H1 (cell line): ENCODE data around the gene COPS7A. TPM values are rescaled to one million over a fixed set of nuclear protein-coding genes. Genes with fewer than 3 reads are reported as not detected.

Source experiments
- CTCF ChIA-PET: fragments of 300-600 bp; sonication (Branson Sonifier 250); formaldehyde crosslinking; loops from one replicate; lab custom pipeline; 2021; ENCODE audit not compliant: partially characterized antibody; lab: Charles Lee
- POLR2A ChIA-PET: fragments of 300-600 bp; sonication (Branson Sonifier 250); formaldehyde crosslinking; loops from one replicate; lab custom pipeline; 2021; ENCODE audit warnings: inconsistent platforms; ENCODE audit not compliant: partially characterized antibody; lab: Charles Lee
- DNase-seq, 2 experiments: peaks; one replicate each; pipeline versions ENCODE4 v3.0.0 to v3.0.0-alpha.2; 2010 to 2022; ENCODE audit warnings: low spot score in 2 of 2, low read depth in 1 of 2, mixed read lengths in 1 of 2
- FAIRE-seq: peaks from 2 replicates; lab custom pipeline; 2011; peaks lifted over from hg19 to GRCh38; lab: Jason Lieb, UNC
- H2AFZ ChIP-seq: 2 replicates; pipeline ENCODE4 v1.8.1; 2012; ENCODE audit warnings: low read length, inconsistent platforms
- H2AK5ac ChIP-seq: 2 replicates; pipeline ENCODE4 v1.6.1; 2013; ENCODE audit warnings: low read depth, low read length
- H2BK120ac ChIP-seq: replicated peaks from 2 replicates; pipeline ENCODE3; 2013; ENCODE audit warnings: low read depth, low read length, inconsistent platforms
- H2BK12ac ChIP-seq: 2 replicates; pipeline ENCODE4 v1.6.1; 2013; ENCODE audit warnings: low read depth, low read length
- H2BK15ac ChIP-seq: 2 replicates; pipeline ENCODE4 v1.6.1; 2013; ENCODE audit warnings: low read length
- H2BK20ac ChIP-seq: 2 replicates; pipeline ENCODE4 v1.6.1; 2013; ENCODE audit warnings: low read length
- H2BK5ac ChIP-seq: 2 replicates; pipeline ENCODE4 v1.6.1; 2013; ENCODE audit warnings: low read depth, low read length
- H3K14ac ChIP-seq: 2 replicates; pipeline ENCODE4 v1.6.1; 2013; ENCODE audit warnings: inconsistent platforms; ENCODE audit not compliant: insufficient read length
- H3K18ac ChIP-seq: 2 replicates; pipeline ENCODE4 v1.6.1; 2013; ENCODE audit warnings: low read length; ENCODE audit errors: extremely low read depth
- H3K23ac ChIP-seq: 2 replicates; pipeline ENCODE4 v1.6.1; 2013; ENCODE audit warnings: inconsistent platforms; ENCODE audit not compliant: insufficient read length
- H3K23me2 ChIP-seq: 2 replicates; pipeline ENCODE4 v1.6.1; 2013; ENCODE audit warnings: low read depth, low read length
- H3K27ac ChIP-seq: 2 replicates; pipeline ENCODE4 v1.6.1; 2011; ENCODE audit warnings: low read depth, low read length, inconsistent platforms
- H3K27me3 ChIP-seq, 4 experiments: replicated peaks in 1 of 4; 1 replicate in 1 of 4; 2 replicates in 3 of 4; pipeline versions ENCODE4 v1.6.1 to v1.8.1; 2011 to 2013; ENCODE audit warnings: low read length in 3 of 4, mild to moderate bottlenecking in 3 of 4, inconsistent platforms in 2 of 4, mixed read lengths in 2 of 4, moderate library complexity in 1 of 4; ENCODE audit not compliant: control insufficient read depth in 3 of 4, insufficient read depth in 3 of 4; ENCODE audit errors: extremely low read depth in 1 of 4
- H3K36me3 ChIP-seq, 4 experiments: 2 replicates each; pipeline versions ENCODE4 v1.6.1 to v1.8.1; 2011 to 2013; ENCODE audit warnings: mild to moderate bottlenecking in 4 of 4, low read length in 3 of 4, moderate library complexity in 2 of 4, control low read depth in 1 of 4, inconsistent platforms in 1 of 4; ENCODE audit not compliant: insufficient read depth in 4 of 4, control insufficient read depth in 2 of 4
- H3K4ac ChIP-seq: replicated peaks from 2 replicates; pipeline ENCODE3; 2013; ENCODE audit warnings: low read length, low read depth, mixed read lengths, inconsistent platforms; ENCODE audit not compliant: insufficient read length
- H3K4me1 ChIP-seq, 4 experiments: replicated peaks in 1 of 4; 1 replicate in 1 of 4; 2 replicates in 3 of 4; pipeline versions ENCODE4 v1.6.1 to v1.8.1; 2011 to 2013; ENCODE audit warnings: low read length in 3 of 4, inconsistent platforms in 2 of 4, mixed read lengths in 1 of 4; ENCODE audit not compliant: insufficient read depth in 4 of 4, control insufficient read depth in 3 of 4
- H3K4me2 ChIP-seq, 2 experiments: 2 replicates each; pipeline versions ENCODE4 v1.6.1 to v1.8.1; 2011 to 2013; ENCODE audit warnings: low read depth in 2 of 2, low read length in 2 of 2, control low read depth in 1 of 2, inconsistent platforms in 1 of 2, mild to moderate bottlenecking in 1 of 2; ENCODE audit not compliant: insufficient read depth in 1 of 2
- H3K4me3 ChIP-seq, 4 experiments: fragments of 200-600, 300-600 bp in 1 of 4; sonication (generic), shearing (Covaris generic), sonication (Bioruptor Twin) in 1 of 4; 2 replicates each; pipeline versions ENCODE4 v1.5.1 to v1.8.1; 2011 to 2016; ENCODE audit warnings: low read length in 4 of 4, low read depth in 3 of 4, control low read depth in 2 of 4, inconsistent platforms in 2 of 4, mild to moderate bottlenecking in 2 of 4, mixed read lengths in 1 of 4, moderate library complexity in 1 of 4; ENCODE audit not compliant: insufficient read depth in 2 of 4; ENCODE audit errors: extremely low read depth in 1 of 4
- H3K56ac ChIP-seq: replicated peaks from 2 replicates; pipeline ENCODE3; 2013; ENCODE audit warnings: low read depth, mild to moderate bottlenecking, mixed read lengths, low read length, inconsistent platforms; ENCODE audit not compliant: insufficient read length
- H3K79me1 ChIP-seq: 2 replicates; pipeline ENCODE4 v1.6.1; 2013; ENCODE audit warnings: low read depth, low read length, control low read depth
- H3K79me2 ChIP-seq, 2 experiments: 2 replicates each; pipeline versions ENCODE4 v1.6.1 to v1.8.1; 2012 to 2013; ENCODE audit warnings: low read length in 2 of 2, mild to moderate bottlenecking in 2 of 2, inconsistent platforms in 1 of 2; ENCODE audit not compliant: insufficient read depth in 2 of 2, control insufficient read depth in 1 of 2
- H3K9ac ChIP-seq, 4 experiments: replicated peaks in 1 of 4; 1 replicate in 1 of 4; 2 replicates in 3 of 4; pipeline versions ENCODE4 v1.6.1 to v1.8.1; 2011 to 2013; ENCODE audit warnings: low read depth in 3 of 4, low read length in 3 of 4, control low read depth in 2 of 4, mild to moderate bottlenecking in 2 of 4, moderate library complexity in 2 of 4, inconsistent platforms in 1 of 4; ENCODE audit errors: extremely low read depth in 1 of 4
- H3K9me3 ChIP-seq, 2 experiments: 2 replicates each; pipeline versions ENCODE4 v1.6.1 to v1.8.1; 2012 to 2013; ENCODE audit warnings: mild to moderate bottlenecking in 2 of 2, moderate library complexity in 2 of 2, control low read depth in 1 of 2, inconsistent platforms in 1 of 2, low read depth in 1 of 2, low read length in 1 of 2, mixed read lengths in 1 of 2; ENCODE audit not compliant: insufficient read depth in 2 of 2
- H4K20me1 ChIP-seq, 2 experiments: replicated peaks in 1 of 2; 2 replicates each; pipeline versions ENCODE3 to v1.8.1; 2011 to 2013; ENCODE audit warnings: inconsistent platforms in 2 of 2, low read length in 2 of 2, mild to moderate bottlenecking in 1 of 2; ENCODE audit not compliant: insufficient read depth in 2 of 2, control insufficient read depth in 1 of 2
- H4K5ac ChIP-seq: 2 replicates; pipeline ENCODE4 v1.6.1; 2013; ENCODE audit warnings: low read length, low read depth, mixed read lengths, inconsistent platforms; ENCODE audit not compliant: insufficient read length
- H4K8ac ChIP-seq: 2 replicates; pipeline ENCODE4 v1.8.0; 2013; ENCODE audit warnings: mild to moderate bottlenecking, moderate library complexity, low read length, inconsistent platforms; ENCODE audit not compliant: insufficient read depth; ENCODE audit errors: extremely low read depth
- H4K91ac ChIP-seq: replicated peaks from 2 replicates; pipeline ENCODE3; 2013; ENCODE audit warnings: low read length, mixed read lengths, inconsistent platforms; ENCODE audit not compliant: insufficient read length
- BRCA1 ChIP-seq: IDR thresholded peaks from 2 replicates; pipeline ENCODE4 v1.6.1; 2012; ENCODE audit warnings: low read depth, low read length, improper control_type of control experiment
- CEBPB ChIP-seq: IDR thresholded peaks from 2 replicates; pipeline ENCODE4 v1.6.1; 2012; ENCODE audit warnings: low read depth, low read length
- CREB1 ChIP-seq: IDR thresholded peaks from 2 replicates; pipeline ENCODE4 v1.6.1; 2012; ENCODE audit warnings: inconsistent platforms
- EZH2 ChIP-seq: fragments of 200-600 bp; sonication (generic); IDR thresholded peaks from 2 replicates; pipeline ENCODE4 v1.7.1; 2012; ENCODE audit warnings: low read depth, mild to moderate bottlenecking, moderate library complexity, low read length, inconsistent platforms; ENCODE audit not compliant: severe bottlenecking
- JUND ChIP-seq: IDR thresholded peaks from 2 replicates; pipeline ENCODE4 v1.6.1; 2011; ENCODE audit warnings: mild to moderate bottlenecking, improper control_type of control experiment, low read length
- POLR2A ChIP-seq, 2 experiments: IDR thresholded peaks; 1 replicate in 1 of 2; 2 replicates in 1 of 2; pipeline ENCODE4 v1.6.1; 2011; ENCODE audit warnings: low read depth in 2 of 2, low read length in 2 of 2, mild to moderate bottlenecking in 2 of 2; ENCODE audit errors: control extremely low read depth in 1 of 2
- POU5F1 ChIP-seq: IDR thresholded peaks from 2 replicates; pipeline ENCODE4 v1.6.1; 2011; ENCODE audit warnings: low read depth, mild to moderate bottlenecking, low read length, moderate library complexity
- RAD21 ChIP-seq, 2 experiments: IDR thresholded peaks in 1 of 2; conservative IDR thresholded peaks in 1 of 2; 2 replicates each; pipeline ENCODE4 v1.6.1; 2011; ENCODE audit warnings: low read depth in 2 of 2, low read length in 2 of 2, improper control_type of control experiment in 1 of 2, inconsistent platforms in 1 of 2, mild to moderate bottlenecking in 1 of 2, moderate library complexity in 1 of 2
- RFX5 ChIP-seq: IDR thresholded peaks from 2 replicates; pipeline ENCODE4 v1.6.1; 2011; ENCODE audit warnings: low read depth, low read length, improper control_type of control experiment, borderline replicate concordance
- SUZ12 ChIP-seq: fragments of 200-600 bp; sonication (generic); IDR thresholded peaks from 2 replicates; pipeline ENCODE4 v1.6.1; 2012; ENCODE audit warnings: mild to moderate bottlenecking, inconsistent platforms, low read length, moderate library complexity, mixed read lengths
- YY1 ChIP-seq: IDR thresholded peaks from 2 replicates; pipeline ENCODE4 v1.6.1; 2011; ENCODE audit warnings: low read depth, mild to moderate bottlenecking, low read length
- WGBS, 2 experiments: shearing (Covaris generic) in 1 of 2; methylation state at CpG; one replicate each; pipeline versions ENCODE4 v1.1.6 to v1.1.7; 2013 to 2015; ENCODE audit warnings: low lambda C conversion rate in 2 of 2, mixed read lengths in 2 of 2, inconsistent platforms in 1 of 2, low coverage in 1 of 2, missing lambda C conversion rate in 1 of 2; ENCODE audit not compliant: insufficient replicate concordance in 2 of 2, insufficient coverage in 1 of 2, insufficient read length in 1 of 2; ENCODE audit errors: extremely low coverage in 1 of 2, missing lambda C conversion rate in 1 of 2; 5-methylcytosine and 5-hydroxymethylcytosine counted together
- polyA plus RNA-seq, 7 experiments: library from polyadenylated mRNA; depleted of rRNA in 3 of 7; stranded (reverse) in 5 of 7; unstranded in 2 of 7; fragments of >200 nt in 5 of 7; fragments of 200-250 nt in 2 of 7; gene quantifications; 1 replicate in 5 of 7; 2 replicates in 1 of 7; 4 replicates in 1 of 7; pipeline versions ENCODE4 v1.2.1 to v1.2.3, GENCODE V29; 2011 to 2013; ENCODE audit warnings: missing spikeins in 2 of 7, mixed read lengths in 2 of 7
- total RNA-seq: library from RNA; stranded (reverse); fragmentation: NEBNext Ultra II Directional; extraction: Animal tissue kit (Norgen Biotek cat#: 25700); gene quantifications from 2 replicates; pipeline ENCODE4 v1.2.1, GENCODE V29; 2021

The COPS7A gene
- total and polyA plus RNA-seq, 2 of the 8 experiments (the other 6 are each of a cell fraction or from before 2014, with no cell fraction given) = 44.5 to 95.9 TPM

GRCh38 chr12:6780573-6780972, 56.7 kb downstream of the COPS7A start:
- Histone ChIP-seq H4K20me1 (no peaks in the 10 kb centered on the region), H3K9ac (no peak overlapping the region), H3K23ac (no peak overlapping the region), H4K5ac (no peak overlapping the region), H2BK15ac (no peak overlapping the region), H3K36me3 (no peaks in the 10 kb centered on the region), H2BK20ac (no peak overlapping the region), H3K9me3 (no peaks in the 10 kb centered on the region), H3K79me2 (no peaks in the 10 kb centered on the region), H3K18ac (no peak overlapping the region; the same call in 1 of the 2 replicates), H4K8ac (no peak overlapping the region), H2BK5ac (no peak overlapping the region), H3K4me2 (no peak overlapping the region), H3K4me3 (no peak overlapping the region), H3K4ac (no peak overlapping the region), H3K14ac (no peak overlapping the region), H2BK12ac (peak overlapping the region; percentile 39; the same call in 1 of the 2 replicates), H3K27me3 (peaks cover 0 to 10% (median 5%) of the 10 kb centered on the region in 4 experiments; a peak in 3 of 7 replicates), H4K91ac (no peak overlapping the region), H3K79me1 (no peaks in the 10 kb centered on the region), H3K4me1 (peaks cover 5 to 18% (median 10%) of the 10 kb centered on the region in 4 experiments), H3K23me2 (peaks cover 10% of the 10 kb centered on the region), H2AK5ac (no peak overlapping the region), H2AFZ (no peak overlapping the region), H2BK120ac (no peak overlapping the region), H3K56ac (no peak overlapping the region), H3K27ac (no peak overlapping the region)
- WGBS, 2 experiments = 91% methylated on average over 6 of the region's 6 CpGs; no CpG with 5 or more reads in 1 of the 2 experiments
- no peak for TF ChIP-seq CEBPB
- no peak for TF ChIP-seq EZH2
- no peak for TF ChIP-seq RAD21 (IDR thresholded peaks at IDR 0.05 in 1 of 2, conservative IDR thresholded peaks at IDR 0.05 in 1 of 2; ENCODE audit: low read depth in 2 of 2, low read length in 2 of 2)
- no peak for TF ChIP-seq BRCA1
- TF ChIP-seq POU5F1 = no peak
- no peak for TF ChIP-seq POLR2A (IDR thresholded peaks at IDR 0.05; ENCODE audit: control extremely low read depth in 1 of 2, low read depth in 2 of 2, low read length in 2 of 2)
- no peak for TF ChIP-seq SUZ12
- TF ChIP-seq RFX5 = no peak
- TF ChIP-seq YY1 = no peak
- no peak for TF ChIP-seq JUND
- no peak for TF ChIP-seq CREB1
- FAIRE-seq (no peak), DNase-seq (no peak)
- ChIA-PET POLR2A (interaction anchor here (0.9 to 10.4 kb wide), 5 partner anchors 13 to 87 kb away, joined by 3 to 97 read pairs (median 4); partner anchors contain the start of genes MLF2, PTMS and TPI1), CTCF (interaction anchor here (0.7 to 29.6 kb wide), 11 partner anchors 12 to 150 kb away, joined by 3 to 532 read pairs (median 3); partner anchors contain the start of genes GNB3, GPR162, LAG3 and MLF2)
